Measurements from ENCODE around the gene KIF26B. TPM values are rescaled to one million over a fixed set of nuclear protein-coding genes. Genes with fewer than 3 reads are reported as not detected.

Gene KIF26B
- total RNA-seq, 1 experiment from 2014 or later = 1.7 TPM

DNA sequence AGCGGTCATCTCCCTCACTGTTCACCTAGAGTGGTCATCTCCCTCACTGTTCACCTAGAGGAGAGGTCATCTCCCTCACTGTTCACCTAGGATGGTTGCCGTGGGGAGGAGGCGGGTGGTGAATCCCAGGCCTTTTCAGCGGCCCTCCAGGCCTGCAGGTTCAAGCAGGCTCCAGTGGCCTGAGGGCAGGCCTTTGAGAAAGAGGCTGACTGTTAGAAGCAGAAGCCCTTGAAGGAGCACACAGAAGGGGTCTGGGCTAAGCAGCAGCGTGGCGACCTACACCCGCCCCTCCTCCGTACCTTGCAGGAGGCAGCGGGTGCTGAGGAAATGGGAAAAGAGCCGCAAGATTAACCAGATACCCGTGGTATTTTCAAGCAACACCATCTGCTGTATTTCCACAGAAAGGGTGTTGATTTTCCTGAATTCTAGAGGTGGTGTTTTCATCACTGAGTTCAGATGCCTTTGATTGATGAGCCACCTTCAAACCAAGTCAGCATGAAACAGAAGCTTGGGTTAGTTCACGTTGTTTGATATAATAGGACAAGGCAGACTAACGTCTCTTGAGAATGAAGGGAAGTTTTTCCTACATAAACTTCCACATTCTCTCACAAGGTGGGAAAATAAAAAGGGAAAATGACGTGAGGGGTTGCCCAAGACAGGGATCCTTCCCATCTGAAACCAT is 289.5 kb downstream of the KIF26B start:
- DNase-seq = no peak
- Histone ChIP-seq H3K27me3 (ENCODE audit: control insufficient read depth, insufficient read depth, low read length) (no peaks in the 10 kb centered on the region), H3K4me3 (ENCODE audit: insufficient read depth, low read depth, low read length) (no peak overlapping the region), H3K36me3 (replicated peaks; ENCODE audit: control insufficient read depth, insufficient read depth, low read length) (no peaks in the 10 kb centered on the region)

DNA sequence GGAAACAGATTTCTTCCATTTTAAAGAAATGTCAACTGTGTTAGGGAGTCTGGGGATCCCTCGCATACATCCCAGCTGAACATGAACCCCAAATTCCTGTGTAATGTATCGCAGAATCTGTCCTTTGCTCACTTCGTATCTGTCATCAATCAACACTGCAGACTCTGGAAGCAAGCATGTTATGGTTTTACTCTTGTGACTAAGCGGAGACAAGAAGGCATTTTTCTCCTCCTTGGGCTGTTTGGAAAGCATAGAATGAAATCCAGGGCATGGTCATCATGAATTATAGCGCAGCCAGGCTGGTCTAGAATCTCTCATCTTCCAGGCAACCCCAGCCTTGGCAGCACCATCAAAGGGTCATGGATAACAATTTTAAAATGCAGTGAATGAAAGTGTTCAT is 290.2 kb downstream of the KIF26B start:
- Histone ChIP-seq H3K4me3 (ENCODE audit: insufficient read depth, low read depth, low read length) (no peak overlapping the region), H3K27me3 (ENCODE audit: control insufficient read depth, insufficient read depth, low read length) (no peaks in the 10 kb centered on the region), H3K36me3 (replicated peaks; ENCODE audit: control insufficient read depth, insufficient read depth, low read length) (no peaks in the 10 kb centered on the region)
- DNase-seq = no peak

DNA sequence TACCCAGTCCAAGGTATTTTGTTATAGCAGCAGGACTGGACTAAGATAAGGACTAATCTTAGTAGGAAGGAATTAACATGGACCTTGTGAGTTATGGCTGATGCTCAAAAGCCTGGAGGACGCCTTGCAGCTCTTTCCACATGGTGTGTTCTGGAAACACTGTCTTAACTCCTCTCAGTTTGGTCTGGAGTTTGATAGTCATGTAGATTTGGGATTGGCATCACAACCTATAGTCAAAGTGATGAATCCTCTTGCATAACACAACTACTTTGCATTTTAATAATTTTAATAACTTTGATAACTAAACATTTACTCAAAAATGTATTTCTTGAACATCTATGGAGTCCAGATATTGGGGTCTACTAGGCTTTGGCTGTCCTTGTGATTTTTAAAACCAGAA is 293.7 kb downstream of the KIF26B start:
- Histone ChIP-seq H3K4me3 (ENCODE audit: insufficient read depth, low read depth, low read length) (no peak overlapping the region), H3K27me3 (ENCODE audit: control insufficient read depth, insufficient read depth, low read length) (no peaks in the 10 kb centered on the region), H3K36me3 (replicated peaks; ENCODE audit: control insufficient read depth, insufficient read depth, low read length) (no peaks in the 10 kb centered on the region)
- no peak for DNase-seq

DNA sequence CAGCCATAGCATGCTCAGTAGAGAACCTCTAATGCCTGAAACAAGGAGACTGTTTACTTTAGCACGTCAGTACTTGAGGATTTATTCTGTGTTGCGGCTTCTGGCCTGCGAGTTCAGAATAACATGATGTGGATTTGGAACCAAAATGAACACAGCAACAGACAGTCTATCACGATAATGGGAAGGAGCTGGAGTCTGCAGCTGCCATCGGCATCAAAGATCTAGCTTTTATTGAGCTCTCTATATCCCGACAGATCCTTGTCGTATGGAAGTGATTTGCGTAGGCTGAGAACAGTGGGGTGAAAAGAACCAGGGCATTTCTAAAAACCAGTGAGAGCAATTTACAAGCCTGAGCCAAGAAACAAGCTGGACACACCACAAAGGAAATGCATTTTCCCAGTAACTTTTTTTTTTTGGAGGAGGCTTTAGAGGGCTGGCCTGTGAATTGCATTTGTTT is 294.2 kb downstream of the KIF26B start:
- no peak for DNase-seq
- Histone ChIP-seq H3K36me3 (replicated peaks; ENCODE audit: control insufficient read depth, insufficient read depth, low read length) (no peaks in the 10 kb centered on the region), H3K4me3 (ENCODE audit: insufficient read depth, low read depth, low read length) (no peak overlapping the region), H3K27me3 (ENCODE audit: control insufficient read depth, insufficient read depth, low read length) (no peaks in the 10 kb centered on the region)

DNA sequence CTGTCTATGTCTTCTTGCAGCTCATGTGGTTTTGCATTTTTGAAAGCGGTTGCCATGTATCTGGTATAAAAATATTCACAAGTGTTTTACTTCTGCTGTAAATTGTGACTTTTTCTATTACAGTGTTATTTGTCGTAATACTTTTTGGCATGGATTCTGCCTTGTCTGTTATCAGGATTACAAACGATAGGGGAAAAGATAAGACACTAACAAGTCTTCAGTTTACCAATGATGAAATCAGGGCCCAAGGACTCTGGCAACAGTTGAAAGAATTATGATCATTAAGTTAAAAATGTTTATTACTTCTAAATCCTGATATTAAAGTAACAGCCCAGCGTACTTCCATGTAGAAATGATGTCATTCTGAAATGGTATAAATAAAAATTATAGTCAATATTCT is 298.8 kb downstream of the KIF26B start:
- DNase-seq = no peak
- H3K4me3 ChIP-seq (ENCODE audit: insufficient read depth, low read depth, low read length) = no peak overlapping the region
- no peaks in the 10 kb centered on the region; the same call in 1 of the 2 replicates for H3K27me3 ChIP-seq (ENCODE audit: control insufficient read depth, insufficient read depth, low read length)
- no peaks in the 10 kb centered on the region for H3K36me3 ChIP-seq (replicated peaks; ENCODE audit: control insufficient read depth, insufficient read depth, low read length)

DNA sequence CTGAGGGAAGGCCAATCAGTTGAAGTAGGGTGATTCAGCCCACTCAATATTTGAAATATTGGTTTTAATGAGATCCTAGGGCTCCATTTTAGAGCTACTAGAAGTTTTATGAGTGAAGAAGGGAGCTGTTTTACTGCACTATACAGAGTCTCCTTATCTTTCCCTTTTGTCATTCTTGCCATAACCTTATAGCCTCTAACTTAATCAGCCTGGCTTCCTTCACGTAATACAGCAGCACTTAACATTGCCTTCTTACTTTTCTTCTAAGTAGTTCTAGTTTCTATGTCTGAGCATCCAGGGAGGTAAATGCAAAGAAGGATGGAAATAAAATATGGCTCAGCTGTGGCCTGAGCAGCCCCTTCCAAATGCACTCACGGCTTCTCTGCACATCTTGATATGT is 299.3 kb downstream of the KIF26B start:
- H3K27me3 ChIP-seq (ENCODE audit: control insufficient read depth, insufficient read depth, low read length) = no peaks in the 10 kb centered on the region; the same call in 1 of the 2 replicates
- no peaks in the 10 kb centered on the region for H3K36me3 ChIP-seq (replicated peaks; ENCODE audit: control insufficient read depth, insufficient read depth, low read length)
- no peak overlapping the region for H3K4me3 ChIP-seq (ENCODE audit: insufficient read depth, low read depth, low read length)
- DNase-seq = no peak

DNA sequence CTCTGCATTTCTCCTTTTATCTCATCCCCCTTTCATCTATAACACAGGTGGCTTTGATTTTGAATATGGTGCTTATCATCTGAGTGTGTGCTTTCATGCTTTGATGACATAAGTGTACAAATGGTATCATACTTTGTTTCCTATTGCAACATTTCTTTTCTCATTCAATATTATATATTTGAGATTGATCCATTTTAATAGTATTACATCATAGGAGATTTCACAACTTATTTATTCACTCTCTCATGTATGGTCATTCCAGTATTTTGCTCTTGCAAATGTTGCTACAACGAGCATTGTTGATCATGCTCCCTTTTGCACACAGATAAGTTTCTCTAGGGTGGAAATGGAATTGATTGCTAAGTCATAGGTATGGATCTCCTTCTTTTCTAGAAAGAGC is 302.8 kb downstream of the KIF26B start:
- no peaks in the 10 kb centered on the region for H3K36me3 ChIP-seq (replicated peaks; ENCODE audit: control insufficient read depth, insufficient read depth, low read length)
- no peaks in the 10 kb centered on the region; the same call in 1 of the 2 replicates for H3K27me3 ChIP-seq (ENCODE audit: control insufficient read depth, insufficient read depth, low read length)
- H3K4me3 ChIP-seq (ENCODE audit: insufficient read depth, low read depth, low read length) = no peak overlapping the region

DNA sequence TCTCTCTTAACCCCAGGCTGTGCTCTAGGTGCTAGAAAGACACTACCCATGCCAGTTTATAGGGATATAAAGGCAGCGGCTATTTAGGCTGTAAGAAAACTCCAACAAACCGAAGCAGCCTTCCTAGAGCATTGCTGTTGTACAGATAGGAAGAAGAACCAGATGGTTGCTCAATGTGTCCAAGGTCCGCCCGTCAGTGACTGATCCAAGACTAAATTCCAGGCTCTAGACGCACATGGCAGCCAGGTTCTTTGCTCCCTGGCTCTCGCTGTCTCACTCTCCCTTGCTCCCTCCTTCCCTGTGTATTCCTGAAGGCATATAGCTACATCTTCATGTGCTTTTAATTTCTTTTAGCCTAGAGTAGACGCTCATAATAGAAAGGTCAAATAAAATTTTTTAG is 303.4 kb downstream of the KIF26B start:
- H3K27me3 ChIP-seq (ENCODE audit: control insufficient read depth, insufficient read depth, low read length) = no peaks in the 10 kb centered on the region; the same call in 1 of the 2 replicates
- no peak for DNase-seq
- no peak overlapping the region for H3K4me3 ChIP-seq (ENCODE audit: insufficient read depth, low read depth, low read length)
- H3K36me3 ChIP-seq (replicated peaks; ENCODE audit: control insufficient read depth, insufficient read depth, low read length) = no peaks in the 10 kb centered on the region

More for the DNA sequence above, 302.8 kb downstream of the KIF26B start:
- no peak for DNase-seq

DNA sequence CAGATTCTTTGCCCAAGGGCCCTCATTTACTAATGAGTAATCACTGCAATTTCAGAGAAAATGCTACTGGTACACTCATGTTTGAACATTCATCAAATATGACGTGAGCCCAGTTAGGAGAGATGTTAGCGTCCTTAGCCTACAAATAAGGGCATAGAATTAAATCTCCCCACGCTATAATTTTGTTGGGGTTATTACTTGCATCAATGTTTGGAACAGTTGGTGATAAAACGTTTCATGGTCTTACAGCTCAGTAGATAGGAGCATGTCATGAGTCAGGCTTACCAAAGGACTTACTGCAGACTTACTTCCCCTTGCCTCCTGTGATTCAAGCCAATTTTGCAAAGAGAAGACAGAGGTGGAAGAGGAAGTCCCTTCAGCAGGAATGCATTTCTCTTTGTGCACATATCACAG is 304.0 kb downstream of the KIF26B start:
- Histone ChIP-seq H3K36me3 (replicated peaks; ENCODE audit: control insufficient read depth, insufficient read depth, low read length) (no peaks in the 10 kb centered on the region), H3K4me3 (ENCODE audit: insufficient read depth, low read depth, low read length) (no peak overlapping the region), H3K27me3 (ENCODE audit: control insufficient read depth, insufficient read depth, low read length) (no peaks in the 10 kb centered on the region; the same call in 1 of the 2 replicates)
- no peak for DNase-seq

DNA sequence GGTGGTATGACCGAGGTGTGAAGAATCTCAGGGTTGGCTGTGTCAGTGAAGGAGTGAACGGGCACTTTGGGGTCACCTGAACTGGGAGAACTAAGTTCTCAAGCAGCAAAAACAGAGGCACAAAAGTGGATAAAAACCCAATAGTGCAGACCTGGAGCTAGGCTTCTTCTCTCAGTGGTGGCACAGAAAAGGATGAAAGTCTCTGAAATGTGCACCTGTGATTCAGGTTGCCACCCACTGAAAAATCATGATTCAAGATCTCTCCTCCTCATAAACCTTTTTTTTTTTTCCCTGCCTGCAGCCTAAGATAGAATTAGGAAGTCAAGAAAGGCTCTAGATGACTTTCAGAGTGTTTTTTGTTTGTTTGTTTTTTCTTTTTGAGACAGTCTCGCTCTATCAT is 304.8 kb downstream of the KIF26B start:
- Histone ChIP-seq H3K36me3 (replicated peaks; ENCODE audit: control insufficient read depth, insufficient read depth, low read length) (no peaks in the 10 kb centered on the region), H3K4me3 (ENCODE audit: insufficient read depth, low read depth, low read length) (no peak overlapping the region), H3K27me3 (ENCODE audit: control insufficient read depth, insufficient read depth, low read length) (no peaks in the 10 kb centered on the region; the same call in 1 of the 2 replicates)
- no peak for DNase-seq

DNA sequence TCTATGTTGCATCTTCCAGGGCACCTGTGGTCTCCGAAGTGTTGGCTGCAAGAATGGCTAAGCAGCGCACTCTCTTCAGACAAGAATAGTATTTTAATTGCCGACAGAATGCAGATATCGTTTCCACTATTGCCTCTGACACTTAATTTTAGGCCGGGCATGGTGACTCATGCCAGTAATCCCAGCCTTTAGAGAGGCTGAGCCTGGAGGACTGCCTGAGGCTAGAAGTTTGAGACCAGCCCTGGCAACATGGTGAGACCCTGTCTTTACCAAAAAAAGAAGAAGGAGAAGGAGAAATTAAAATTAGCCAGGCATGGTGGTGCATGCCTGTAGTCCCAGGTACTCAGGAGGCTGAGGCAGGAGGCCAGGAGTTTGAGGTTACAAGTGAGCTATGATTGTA is 306.9 kb downstream of the KIF26B start:
- Histone ChIP-seq H3K4me3 (ENCODE audit: insufficient read depth, low read depth, low read length) (no peak overlapping the region), H3K36me3 (replicated peaks; ENCODE audit: control insufficient read depth, insufficient read depth, low read length) (no peaks in the 10 kb centered on the region), H3K27me3 (ENCODE audit: control insufficient read depth, insufficient read depth, low read length) (no peaks in the 10 kb centered on the region; the same call in 1 of the 2 replicates)
- no peak for DNase-seq

DNA sequence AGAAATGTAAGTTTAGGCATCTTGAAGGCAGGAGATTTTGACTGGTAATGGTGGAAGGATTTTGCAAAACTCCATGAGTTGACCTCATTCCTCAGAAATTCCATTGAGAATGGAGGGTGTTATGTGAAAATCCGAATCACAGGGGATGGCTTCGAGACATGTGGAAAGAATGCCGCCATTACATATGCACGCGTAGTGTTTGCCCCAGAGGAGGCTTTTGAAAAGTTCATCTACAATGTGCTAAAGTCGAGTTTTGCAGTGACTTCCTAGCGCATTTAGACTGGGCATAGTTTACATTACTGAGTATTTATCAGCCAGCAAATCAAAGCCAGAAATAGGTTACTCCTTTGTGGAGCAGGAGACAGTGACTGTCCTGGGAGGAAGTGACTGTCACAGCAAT is 307.4 kb downstream of the KIF26B start:
- no peaks in the 10 kb centered on the region; the same call in 1 of the 2 replicates for H3K27me3 ChIP-seq (ENCODE audit: control insufficient read depth, insufficient read depth, low read length)
- no peak overlapping the region for H3K4me3 ChIP-seq (ENCODE audit: insufficient read depth, low read depth, low read length)
- no peaks in the 10 kb centered on the region for H3K36me3 ChIP-seq (replicated peaks; ENCODE audit: control insufficient read depth, insufficient read depth, low read length)
- no peak for DNase-seq

DNA sequence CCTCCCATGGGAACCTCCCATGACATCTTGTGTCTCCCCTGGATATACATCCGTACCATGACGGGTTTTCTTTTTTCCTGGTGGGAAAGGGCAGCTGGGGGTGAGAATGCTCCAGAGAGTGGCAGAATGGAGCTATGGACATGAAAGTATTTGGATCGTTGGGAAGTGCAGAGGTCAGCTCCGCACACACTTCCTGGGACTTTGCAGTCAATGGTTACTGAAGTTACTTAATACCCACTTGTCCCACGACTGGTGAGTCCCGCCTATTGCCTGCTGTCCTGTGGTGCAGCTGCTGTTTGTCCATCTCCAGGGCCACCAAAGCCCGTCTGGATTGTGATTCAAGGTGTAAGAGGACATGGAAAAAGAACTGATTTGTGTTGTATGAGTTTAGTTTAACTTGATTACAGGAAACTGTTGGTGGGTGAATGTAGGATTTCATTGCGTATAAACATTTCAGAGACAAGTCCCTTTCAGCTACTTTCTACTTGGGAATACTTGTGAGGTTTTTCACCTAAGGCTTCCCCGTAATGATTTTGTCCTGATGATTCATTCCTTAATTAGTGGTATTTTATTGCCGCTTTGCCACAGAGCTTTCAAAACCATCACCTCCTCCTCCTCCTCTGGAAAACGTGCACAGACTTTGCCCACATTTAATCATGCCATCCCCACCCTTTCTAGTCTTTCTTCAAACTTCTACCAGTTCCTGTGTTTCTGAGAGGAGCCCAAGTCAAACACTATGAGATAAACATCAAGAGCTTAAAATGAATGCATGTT is 308.8 kb downstream of the KIF26B start:
- Histone ChIP-seq H3K4me3 (ENCODE audit: insufficient read depth, low read depth, low read length) (no peak overlapping the region), H3K36me3 (replicated peaks; ENCODE audit: control insufficient read depth, insufficient read depth, low read length) (no peaks in the 10 kb centered on the region), H3K27me3 (ENCODE audit: control insufficient read depth, insufficient read depth, low read length) (no peaks in the 10 kb centered on the region)
- DNase-seq = no peak

DNA sequence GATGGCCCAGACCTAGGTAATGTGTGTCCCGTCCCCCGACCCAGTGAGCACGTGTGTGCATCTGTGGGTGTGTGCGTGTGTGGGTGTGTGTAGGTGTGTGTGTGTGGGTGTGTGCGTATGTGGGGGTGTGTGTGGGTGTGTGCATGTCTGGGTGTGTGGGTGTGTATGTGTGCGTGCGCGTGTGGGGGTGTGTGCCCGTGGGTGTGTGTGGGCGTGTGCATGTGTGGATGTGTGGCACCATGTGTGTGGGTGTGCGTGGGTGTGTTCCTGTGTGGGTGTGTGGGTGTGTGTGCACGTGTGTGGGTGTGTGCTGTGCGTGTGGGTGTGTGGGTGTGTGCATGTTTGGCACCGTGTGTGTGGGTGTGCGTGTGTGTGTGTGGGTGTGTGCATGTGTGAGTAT is 309.5 kb downstream of the KIF26B start:
- Histone ChIP-seq H3K27me3 (ENCODE audit: control insufficient read depth, insufficient read depth, low read length) (no peaks in the 10 kb centered on the region), H3K4me3 (ENCODE audit: insufficient read depth, low read depth, low read length) (no peak overlapping the region), H3K36me3 (replicated peaks; ENCODE audit: control insufficient read depth, insufficient read depth, low read length) (no peaks in the 10 kb centered on the region)
- no peak for DNase-seq

DNA sequence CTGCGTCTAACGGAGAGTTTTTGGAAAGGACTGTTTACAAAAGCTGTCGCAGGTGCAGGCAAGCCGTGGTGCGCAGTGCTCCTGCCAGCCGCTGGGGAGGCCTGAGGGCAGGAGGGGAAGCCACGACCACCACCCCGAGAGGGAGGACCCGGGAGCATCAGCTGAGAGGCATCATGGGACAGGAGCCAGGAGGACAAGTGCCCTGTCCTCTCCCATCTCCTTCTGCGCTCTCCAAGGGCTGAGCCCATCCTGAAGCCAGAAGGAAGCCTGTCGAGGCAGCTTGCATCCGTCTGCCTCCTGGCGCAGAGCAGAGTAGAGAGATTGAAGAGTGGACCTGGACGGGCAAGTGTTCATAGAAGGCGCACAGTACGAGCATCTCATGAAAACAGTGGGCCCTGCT is 310.9 kb downstream of the KIF26B start:
- Histone ChIP-seq H3K36me3 (replicated peaks; ENCODE audit: control insufficient read depth, insufficient read depth, low read length) (no peaks in the 10 kb centered on the region), H3K27me3 (ENCODE audit: control insufficient read depth, insufficient read depth, low read length) (no peaks in the 10 kb centered on the region), H3K4me3 (ENCODE audit: insufficient read depth, low read depth, low read length) (no peak overlapping the region)
- DNase-seq = no peak
